Measurements from ENCODE around the gene CTNNBL1. TPM values are rescaled to one million over a fixed set of nuclear protein-coding genes. Genes with fewer than 3 reads are reported as not detected.

Gene CTNNBL1
- total and polyA plus RNA-seq, 11 donors: 22.6 to 68.9 (median 50.5) TPM

DNA sequence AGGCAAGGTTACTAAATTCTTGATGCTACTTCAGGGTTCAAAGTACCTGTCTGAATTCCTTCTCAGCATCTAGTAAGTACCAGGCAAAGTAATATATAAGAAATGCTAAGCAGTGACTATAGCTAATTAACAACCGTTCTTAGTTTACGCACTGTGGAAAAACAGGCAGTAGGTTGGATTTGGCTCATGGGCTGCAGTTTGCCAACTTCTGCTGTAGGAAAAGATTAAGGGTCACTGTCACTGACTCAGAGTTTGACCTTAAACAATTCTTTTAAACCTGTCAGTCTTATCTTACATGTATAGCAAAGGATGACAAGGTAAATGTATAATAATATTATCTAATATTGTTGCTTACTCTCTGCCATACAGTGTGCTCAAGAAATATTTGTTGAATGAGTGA, 42.3 kb downstream of the CTNNBL1 start:
- Histone ChIP-seq H3K27ac (peak overlapping the region in 3 of 12 donors; percentile 5 to 75 (median 10)), H3K27me3 (no peaks in the 10 kb centered on the region), H3K36me3 (peaks cover 0 to 73% (median 40%) of the 10 kb centered on the region in 9 donors), H3K4me3 (no peak overlapping the region), H3K9me3 (peaks cover 0 to 5% (median 0%) of the 10 kb centered on the region in 12 donors), H3K4me1 (peaks cover 0 to 54% (median 19%) of the 10 kb centered on the region in 12 donors)
- no peak for TF ChIP-seq POLR2A (IDR thresholded peaks at IDR 0.05)
- TF ChIP-seq, protein P1, sequence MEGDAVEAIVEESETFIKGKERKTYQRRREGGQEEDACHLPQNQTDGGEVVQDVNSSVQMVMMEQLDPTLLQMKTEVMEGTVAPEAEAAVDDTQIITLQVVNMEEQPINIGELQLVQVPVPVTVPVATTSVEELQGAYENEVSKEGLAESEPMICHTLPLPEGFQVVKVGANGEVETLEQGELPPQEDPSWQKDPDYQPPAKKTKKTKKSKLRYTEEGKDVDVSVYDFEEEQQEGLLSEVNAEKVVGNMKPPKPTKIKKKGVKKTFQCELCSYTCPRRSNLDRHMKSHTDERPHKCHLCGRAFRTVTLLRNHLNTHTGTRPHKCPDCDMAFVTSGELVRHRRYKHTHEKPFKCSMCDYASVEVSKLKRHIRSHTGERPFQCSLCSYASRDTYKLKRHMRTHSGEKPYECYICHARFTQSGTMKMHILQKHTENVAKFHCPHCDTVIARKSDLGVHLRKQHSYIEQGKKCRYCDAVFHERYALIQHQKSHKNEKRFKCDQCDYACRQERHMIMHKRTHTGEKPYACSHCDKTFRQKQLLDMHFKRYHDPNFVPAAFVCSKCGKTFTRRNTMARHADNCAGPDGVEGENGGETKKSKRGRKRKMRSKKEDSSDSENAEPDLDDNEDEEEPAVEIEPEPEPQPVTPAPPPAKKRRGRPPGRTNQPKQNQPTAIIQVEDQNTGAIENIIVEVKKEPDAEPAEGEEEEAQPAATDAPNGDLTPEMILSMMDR (IDR thresholded peaks at IDR 0.05): no peak
- intact Hi-C loops (cut with DNase I): loop anchor here in 1 of 10 donors (5.0 kb wide), 1 partner anchor 34 kb away; no protein-coding TSS in a partner anchor
- ATAC-seq (no peak), DNase-seq (no peak)
- 58 to 82% (median 63%) methylated on average over 2 of the region's 2 CpGs for WGBS, 4 donors

DNA sequence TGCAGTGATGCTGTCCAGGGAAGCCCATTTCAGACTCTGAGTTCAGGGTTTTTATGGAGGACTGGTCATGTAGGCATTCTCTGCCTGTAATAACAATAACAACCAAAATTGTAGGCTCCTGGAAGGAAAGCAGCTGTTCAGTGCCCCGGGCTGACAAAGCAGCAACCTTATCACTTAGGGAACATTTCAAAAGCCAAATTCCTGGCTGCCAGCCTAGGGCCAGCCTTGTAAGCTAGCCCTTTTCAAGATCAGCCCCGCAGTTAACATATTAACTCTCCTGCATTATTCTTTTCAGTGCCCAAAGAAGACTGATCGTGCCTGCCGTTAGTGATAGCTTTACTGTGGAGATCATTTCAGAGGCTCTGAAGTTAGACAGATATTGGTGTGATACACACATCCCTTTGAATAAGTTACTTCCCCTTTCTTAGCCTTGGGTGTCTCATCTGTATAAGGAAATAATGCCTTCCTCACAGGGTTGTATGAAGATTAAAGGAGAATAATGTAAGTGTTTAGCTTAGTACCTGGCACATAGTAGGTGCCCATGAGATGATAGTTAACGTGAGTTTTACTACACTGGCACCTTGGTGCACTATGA, 44.1 kb downstream of the CTNNBL1 start:
- peak overlapping the region in 11 of 12 donors; percentile 47 to 82 (median 72) for H3K27ac ChIP-seq
- 63 to 75% (median 69%) methylated on average over 5 of the region's 5 CpGs for WGBS, 4 donors
- intact Hi-C loops (cut with DNase I): loop anchor here in 1 of 10 donors (5.0 kb wide), 1 partner anchor 36 kb away; no protein-coding TSS in a partner anchor
- H3K9me3 ChIP-seq: peaks cover 0 to 5% (median 0%) of the 10 kb centered on the region in 12 donors
- DNase-seq (peak in 4 of 5 donors; percentile 13 to 68 (median 50)), ATAC-seq (peak; percentile 47 to 70 (median 70))
- TF ChIP-seq, protein P1 (IDR thresholded peaks at IDR 0.05): no peak
- no peak for TF ChIP-seq POLR2A (IDR thresholded peaks at IDR 0.05)
- H3K27me3 ChIP-seq: no peaks in the 10 kb centered on the region
- peaks cover 0 to 67% (median 35%) of the 10 kb centered on the region in 9 donors for H3K36me3 ChIP-seq
- peaks cover 0 to 46% (median 20%) of the 10 kb centered on the region in 12 donors for H3K4me1 ChIP-seq
- no peak overlapping the region for H3K4me3 ChIP-seq

DNA sequence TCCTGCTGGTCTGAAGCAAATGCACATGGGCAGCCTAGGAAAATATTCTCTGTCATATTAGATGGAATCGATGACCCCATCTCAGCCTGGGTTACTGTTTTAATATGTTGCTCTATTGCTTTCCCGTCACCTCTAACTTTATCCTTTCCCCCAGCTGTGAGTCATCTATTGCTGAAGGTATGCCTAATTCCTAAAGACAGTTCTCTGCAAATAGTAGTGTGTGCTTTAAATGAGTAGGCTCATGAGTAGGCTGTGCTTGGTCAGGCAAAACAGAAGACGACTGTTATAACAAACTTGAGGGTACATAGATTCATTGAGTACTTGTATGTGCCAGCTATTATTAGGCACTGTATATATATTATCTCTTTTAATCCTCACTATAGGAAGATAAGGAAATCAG, 47.2 kb downstream of the CTNNBL1 start:
- ATAC-seq (no peak), DNase-seq (no peak)
- H3K9me3 ChIP-seq: peaks cover 0 to 5% (median 0%) of the 10 kb centered on the region in 12 donors
- 80 to 88% (median 85%) methylated on average over 3 of the region's 3 CpGs for WGBS, 4 donors
- peaks cover 0 to 41% (median 6%) of the 10 kb centered on the region in 12 donors for H3K4me1 ChIP-seq
- peak overlapping the region in 1 of 12 donors; percentile 1 for H3K27ac ChIP-seq
- peaks cover 0 to 49% (median 23%) of the 10 kb centered on the region in 9 donors for H3K36me3 ChIP-seq
- no peaks in the 10 kb centered on the region for H3K27me3 ChIP-seq
- TF ChIP-seq, protein P1 (IDR thresholded peaks at IDR 0.05): no peak
- TF ChIP-seq POLR2A (IDR thresholded peaks at IDR 0.05): no peak
- intact Hi-C loops (cut with DNase I): no loop called here
- no peak overlapping the region for H3K4me3 ChIP-seq

DNA sequence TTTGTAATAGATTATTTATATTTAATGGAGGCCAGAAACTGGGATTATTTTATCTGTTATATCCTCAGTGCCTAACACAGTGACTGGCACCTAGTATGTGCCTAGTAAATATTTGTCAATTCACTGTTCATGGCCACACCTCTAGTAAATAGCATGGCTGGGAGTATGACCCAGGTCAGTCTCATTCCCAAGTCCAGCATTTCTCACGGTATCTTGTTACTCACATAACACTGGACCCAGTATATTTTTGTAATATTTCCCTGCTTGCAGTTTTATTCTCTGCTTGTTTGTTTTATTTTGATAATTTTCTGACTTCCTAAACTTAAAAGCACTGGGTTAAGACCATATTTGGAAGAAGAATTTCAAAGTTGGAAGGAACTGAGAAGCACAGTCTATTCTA, 47.7 kb downstream of the CTNNBL1 start:
- peak overlapping the region in 1 of 12 donors; percentile 1 for H3K27ac ChIP-seq
- WGBS, 4 donors: 77 to 81% (median 78%) methylated on average over 1 of the region's 1 CpG
- no peak for ATAC-seq
- intact Hi-C loops (cut with DNase I): no loop called here
- peaks cover 0 to 49% (median 22%) of the 10 kb centered on the region in 9 donors for H3K36me3 ChIP-seq
- TF ChIP-seq, protein P1 (IDR thresholded peaks at IDR 0.05): no peak
- no peak for TF ChIP-seq POLR2A (IDR thresholded peaks at IDR 0.05)
- DNase-seq: no peak
- H3K4me3 ChIP-seq: no peak overlapping the region
- peaks cover 0 to 5% (median 0%) of the 10 kb centered on the region in 12 donors for H3K9me3 ChIP-seq
- H3K4me1 ChIP-seq: peaks cover 0 to 36% (median 5%) of the 10 kb centered on the region in 12 donors
- H3K27me3 ChIP-seq: no peaks in the 10 kb centered on the region

Measured in heart left ventricle (tissue), 16 donors.